ENCODE data around the gene SLC6A12.

DNA sequence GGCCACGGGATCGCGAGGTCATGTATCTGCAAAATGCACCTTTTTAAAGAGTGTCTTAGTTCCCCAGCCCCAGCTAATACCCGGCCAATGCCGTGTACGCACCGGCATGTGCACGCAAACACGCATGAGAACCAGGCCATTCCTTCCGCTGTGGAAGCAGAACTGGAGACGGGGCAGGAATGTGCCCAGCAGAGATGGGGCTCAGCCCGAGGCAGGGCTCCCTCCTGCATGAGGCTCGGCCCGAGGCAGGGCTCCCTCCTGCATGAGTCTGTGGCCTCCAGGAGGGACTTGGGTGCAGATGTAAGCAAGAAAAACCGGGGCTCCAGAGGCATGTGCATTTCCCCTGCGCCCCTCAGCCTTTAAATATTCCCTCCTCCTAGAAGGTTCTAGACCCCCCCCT lies 38.2 kb downstream of the SLC6A12 start:
- no peak for TF ChIP-seq CTCF (IDR thresholded peaks at IDR 0.05)
- TF ChIP-seq POLR2A (IDR thresholded peaks at IDR 0.05): no peak
- no peak for TF ChIP-seq POLR2AphosphoS5 (IDR thresholded peaks at IDR 0.05)
- TF ChIP-seq EP300 (IDR thresholded peaks at IDR 0.05): no peak
